Measurements from ENCODE around the gene PLEKHA7.

DNA sequence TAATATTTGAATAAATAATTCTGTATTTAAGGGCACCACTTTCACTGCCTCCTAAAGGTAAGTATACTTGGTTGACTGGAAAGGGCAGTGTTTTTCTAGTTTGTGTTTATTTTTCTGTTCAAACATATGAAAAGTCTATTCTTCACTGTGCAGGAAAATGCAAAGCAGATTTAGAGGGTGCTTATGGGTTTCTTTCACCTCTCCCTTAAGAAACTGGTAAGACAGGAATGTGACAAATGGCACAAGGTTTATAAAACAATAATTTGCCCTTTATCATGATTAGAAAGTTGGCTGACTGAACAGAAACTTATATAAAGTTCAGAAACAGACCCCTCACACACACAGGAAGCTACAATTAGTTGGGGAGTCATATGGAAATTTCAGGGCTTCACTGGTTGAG lies 60.6 kb downstream of the PLEKHA7 start:
- TF ChIP-seq TAF1 (IDR thresholded peaks at IDR 0.05; ENCODE audit: borderline replicate concordance, low read depth, low read length), result no peak
- TF ChIP-seq POLR2A (IDR thresholded peaks at IDR 0.05; ENCODE audit: low read depth, low read length), result no peak

All from GM12892 (cell line).